VCaP (cell line): ENCODE measurements around the gene CD248.
A peak's percentile ranks its signal among the peaks of the same experiment; 100 is the strongest.

Experiments used
- H3K27ac ChIP-seq: fragments of 450-650 bp; 2 replicates; pipeline ENCODE4 v1.5.1; 2017
- TF ChIP-seq, protein P1 (sequence below): fragments of 450-650 bp; conservative IDR thresholded peaks from 2 replicates; pipeline ENCODE4 v1.5.1; 2017; ENCODE audit warnings: mild to moderate bottlenecking, moderate library complexity

The CD248 gene

DNA sequence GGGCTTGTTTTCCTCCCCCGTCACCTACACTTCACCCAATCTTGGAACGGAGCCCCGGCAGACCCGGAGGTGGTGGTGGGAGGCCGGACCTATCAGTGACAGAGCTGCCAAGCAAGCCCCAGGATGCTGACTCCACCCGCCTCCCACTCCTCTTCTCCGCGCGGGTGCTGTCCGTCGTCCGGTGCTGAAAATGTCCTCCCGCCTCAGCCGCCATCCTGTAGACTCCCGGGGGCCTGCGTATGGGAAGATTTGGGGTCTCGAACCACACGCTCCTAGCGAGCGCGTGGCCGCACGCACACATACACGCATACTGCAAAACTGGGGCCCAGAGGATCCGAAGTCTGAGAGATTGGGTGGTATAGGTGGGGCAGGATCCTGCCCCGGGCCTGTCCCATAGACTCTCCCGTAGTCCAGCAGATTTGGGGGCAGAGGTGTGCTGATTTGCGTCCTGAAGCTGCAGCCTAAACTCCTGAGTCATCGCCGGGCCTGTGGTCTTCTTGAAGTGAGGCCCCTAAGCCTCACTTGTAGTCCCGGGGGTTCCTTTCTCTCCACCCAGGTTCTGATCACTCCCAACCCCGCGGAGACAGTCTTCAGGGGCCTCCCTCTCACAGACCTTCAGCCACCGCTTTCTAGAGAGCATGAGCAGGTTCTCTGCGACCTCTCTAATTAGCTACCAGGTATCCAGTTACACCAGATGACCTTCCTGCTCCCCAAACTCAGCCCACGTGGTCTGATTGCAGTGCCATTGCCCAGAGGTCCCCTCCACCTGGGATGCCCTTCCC lies 27.1 kb downstream of the CD248 start:
- TF ChIP-seq, protein P1, sequence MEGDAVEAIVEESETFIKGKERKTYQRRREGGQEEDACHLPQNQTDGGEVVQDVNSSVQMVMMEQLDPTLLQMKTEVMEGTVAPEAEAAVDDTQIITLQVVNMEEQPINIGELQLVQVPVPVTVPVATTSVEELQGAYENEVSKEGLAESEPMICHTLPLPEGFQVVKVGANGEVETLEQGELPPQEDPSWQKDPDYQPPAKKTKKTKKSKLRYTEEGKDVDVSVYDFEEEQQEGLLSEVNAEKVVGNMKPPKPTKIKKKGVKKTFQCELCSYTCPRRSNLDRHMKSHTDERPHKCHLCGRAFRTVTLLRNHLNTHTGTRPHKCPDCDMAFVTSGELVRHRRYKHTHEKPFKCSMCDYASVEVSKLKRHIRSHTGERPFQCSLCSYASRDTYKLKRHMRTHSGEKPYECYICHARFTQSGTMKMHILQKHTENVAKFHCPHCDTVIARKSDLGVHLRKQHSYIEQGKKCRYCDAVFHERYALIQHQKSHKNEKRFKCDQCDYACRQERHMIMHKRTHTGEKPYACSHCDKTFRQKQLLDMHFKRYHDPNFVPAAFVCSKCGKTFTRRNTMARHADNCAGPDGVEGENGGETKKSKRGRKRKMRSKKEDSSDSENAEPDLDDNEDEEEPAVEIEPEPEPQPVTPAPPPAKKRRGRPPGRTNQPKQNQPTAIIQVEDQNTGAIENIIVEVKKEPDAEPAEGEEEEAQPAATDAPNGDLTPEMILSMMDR, result no peak
- peak overlapping the region; percentile 98 for H3K27ac ChIP-seq

DNA sequence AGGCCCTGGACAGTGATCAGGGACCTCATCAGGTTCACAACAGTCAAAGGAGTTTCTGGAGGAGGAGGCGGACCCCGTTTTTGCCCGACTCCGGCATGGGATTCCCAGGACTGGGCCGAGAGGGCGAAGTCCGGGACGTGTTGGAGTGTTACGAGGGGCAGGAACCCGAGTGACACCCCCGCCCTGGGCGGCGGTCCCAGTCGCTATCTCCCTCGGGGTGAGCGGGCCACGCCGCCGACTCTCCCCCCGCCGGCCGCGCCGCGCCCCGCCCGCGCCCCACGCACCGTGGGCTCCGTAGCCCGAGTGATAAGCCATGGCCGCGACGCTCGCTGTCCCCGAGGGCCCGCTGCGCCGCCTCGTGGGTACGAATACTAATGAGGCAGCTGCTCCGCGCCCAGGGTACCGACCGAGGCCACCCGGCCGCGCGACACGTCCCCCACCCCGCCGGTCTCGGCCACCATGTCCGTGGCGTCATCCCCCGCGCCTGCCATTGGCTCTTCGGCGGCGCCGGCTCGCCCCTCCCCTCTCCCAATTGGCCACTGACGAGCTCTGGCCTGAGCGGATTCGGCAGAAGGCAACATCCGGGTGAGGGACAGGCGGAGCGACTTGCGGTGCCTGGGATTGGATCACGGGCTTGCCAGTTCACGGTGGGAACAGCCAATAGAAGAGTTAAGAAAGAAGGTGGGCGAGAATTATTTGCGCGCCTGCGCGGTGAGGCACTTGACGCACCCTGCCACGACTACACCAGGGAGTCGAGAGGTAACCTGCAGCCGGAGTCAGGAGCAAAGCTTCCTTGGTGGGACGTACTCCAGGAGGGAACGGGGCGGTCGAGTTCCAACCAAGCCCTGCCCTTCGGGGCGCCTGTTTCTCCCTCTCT lies 27.9 kb downstream of the CD248 start, which contains the start of gene YIF1A:
Gene YIF1A, minus strand, starts transcription at position 473 of the 877 bp plus-strand sequence. Its CDS starts 158 bp downstream, at position 315.
- TF ChIP-seq, protein P1, result peak; percentile 54
- H3K27ac ChIP-seq, result peak within 1 kb of the TSS; percentile 98

DNA sequence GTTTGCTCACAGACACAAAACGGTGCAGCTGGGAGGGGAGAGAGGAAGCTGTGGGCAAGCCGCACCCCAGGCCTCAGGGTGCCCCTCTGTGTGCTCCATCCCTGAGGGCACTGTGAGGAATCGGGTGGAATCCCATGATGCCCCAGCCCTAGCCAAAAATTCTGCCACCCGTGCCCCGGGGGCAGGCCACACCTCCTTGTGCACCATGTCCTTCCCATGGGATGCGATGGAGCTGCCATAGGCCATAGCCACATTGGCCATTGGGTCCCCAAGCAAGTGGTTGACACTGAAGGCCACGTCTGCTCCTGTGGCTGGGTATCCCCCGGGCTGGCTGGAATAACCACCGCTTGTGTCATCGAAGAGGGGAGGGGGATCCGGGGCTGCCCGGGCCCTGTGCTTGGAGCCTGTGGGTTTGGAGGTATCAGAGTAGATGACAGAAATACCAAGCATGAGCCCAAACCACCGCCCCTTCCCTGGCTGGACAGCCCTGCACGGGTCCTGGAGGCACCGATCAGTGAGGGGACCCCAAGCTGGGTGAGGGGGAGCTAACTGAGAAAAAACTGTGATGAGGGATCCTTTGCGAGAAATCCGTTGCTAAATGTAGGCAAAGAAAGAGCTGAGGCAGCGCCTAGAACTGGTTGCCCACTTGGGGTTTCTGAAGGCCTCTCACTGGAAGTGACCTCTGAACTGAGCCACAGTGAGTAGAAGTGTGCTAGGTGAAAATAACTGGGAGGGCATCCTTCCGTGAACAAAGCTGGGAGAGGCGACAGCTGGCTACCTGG lies 28.8 kb downstream of the CD248 start:
- TF ChIP-seq, protein P1, result no peak
- H3K27ac ChIP-seq, result peak overlapping the region; percentile 98

DNA sequence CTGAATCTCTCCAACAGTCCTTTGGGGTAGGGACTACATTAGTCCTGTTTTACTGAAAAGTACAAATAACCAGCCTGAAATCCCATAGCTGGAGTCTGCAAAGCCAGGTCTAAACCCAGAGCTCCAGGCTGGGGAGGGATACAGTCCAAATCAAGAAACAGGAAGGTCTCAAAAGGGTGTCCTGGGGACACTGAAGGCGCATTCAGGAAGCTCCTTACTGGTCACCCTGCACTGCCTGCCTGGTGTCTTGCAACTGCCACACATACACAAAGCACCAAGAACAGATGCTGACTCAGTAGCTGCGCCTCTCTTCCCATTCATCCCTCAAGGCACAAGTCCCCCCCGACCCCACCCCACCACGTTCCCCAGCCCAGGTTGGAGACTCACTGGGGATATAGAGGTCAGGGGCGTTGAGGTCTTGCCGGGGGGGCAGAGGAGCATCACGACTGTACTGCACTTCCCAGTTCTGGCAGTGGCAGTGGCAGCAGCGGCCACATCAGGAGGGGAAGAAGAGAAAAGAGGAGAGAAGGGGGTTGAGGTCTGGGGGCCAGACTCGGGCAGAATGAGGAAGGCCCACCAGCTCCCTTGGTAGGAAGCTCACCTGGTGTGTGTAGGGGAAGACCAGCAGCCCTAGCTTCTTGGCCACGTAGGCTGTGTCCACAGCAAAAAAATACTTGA lies 29.5 kb downstream of the CD248 start:
- TF ChIP-seq, protein P1, result no peak
- peak overlapping the region; percentile 98 for H3K27ac ChIP-seq

DNA sequence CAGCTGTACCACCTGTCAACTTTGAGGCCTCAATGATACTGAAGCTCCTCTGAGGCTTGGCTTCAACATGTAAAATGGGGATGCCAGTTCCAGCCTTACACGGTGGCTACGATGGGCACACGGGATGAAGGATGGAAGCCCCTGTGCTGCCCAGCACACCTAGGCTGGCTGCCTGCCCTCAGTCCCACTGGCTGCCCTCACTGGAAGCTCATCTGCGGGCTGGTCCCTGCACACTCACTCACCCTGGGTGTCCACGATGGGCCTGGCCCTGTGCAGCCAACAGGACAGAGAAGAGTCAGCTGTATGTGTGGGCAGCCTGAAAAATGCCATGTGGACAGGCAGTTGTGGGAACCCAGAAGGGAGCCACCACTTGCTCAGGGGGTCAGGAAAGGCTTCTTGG lies 30.1 kb downstream of the CD248 start:
- H3K27ac ChIP-seq, result peak overlapping the region; percentile 98
- TF ChIP-seq, protein P1, result no peak

DNA sequence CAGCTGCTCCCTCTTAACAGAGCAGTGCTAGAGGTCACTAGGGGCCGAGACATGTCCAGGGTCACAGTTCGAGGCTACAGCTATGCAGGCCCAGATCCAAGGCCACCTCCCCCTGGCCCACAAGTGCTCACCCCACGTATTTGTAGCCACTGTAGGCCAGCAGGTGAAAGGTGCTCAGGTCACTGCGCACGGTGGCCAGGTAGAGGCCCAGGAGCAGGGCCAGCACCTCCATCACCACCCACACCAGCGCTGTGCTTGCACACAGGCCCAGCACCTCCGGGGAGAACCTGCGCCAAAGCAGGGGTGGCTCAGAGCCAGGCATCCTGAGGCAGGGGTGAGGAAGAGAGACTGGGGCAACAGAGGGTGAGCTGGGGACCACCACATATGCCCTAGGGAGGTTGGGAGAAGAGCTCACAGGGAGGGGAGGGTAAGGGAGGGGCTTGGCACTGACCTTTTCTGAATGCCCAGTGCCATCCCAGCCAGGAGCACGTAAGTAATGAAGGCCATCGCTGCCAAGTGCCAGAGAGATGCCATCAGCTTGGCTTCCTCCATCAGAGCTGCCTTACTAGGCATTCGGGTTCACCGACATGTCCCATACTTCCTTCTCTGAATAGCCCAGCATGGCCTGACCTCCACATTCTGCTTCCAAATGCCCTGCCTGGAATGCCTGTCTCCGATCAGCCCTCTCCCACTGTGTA lies 31.4 kb downstream of the CD248 start:
- peak overlapping the region; percentile 98 for H3K27ac ChIP-seq
- TF ChIP-seq, protein P1, result no peak
